DND-41 (cell line): ENCODE results near the gene RAD51B.

Source experiments
- ATAC-seq: fragments of 200-7000 bp; cut with Tn5 transposase; 3 replicates; pipeline ENCODE4 v1.9.1; 2021; ENCODE audit warnings: low read depth; ENCODE audit not compliant: insufficient read depth
- DNase-seq: peaks from one replicate; pipeline ENCODE4 v3.0.0-alpha.2; 2020
- H2AFZ ChIP-seq: 2 replicates; pipeline ENCODE4 v1.6.0; 2012; ENCODE audit warnings: low read depth, low read length
- H3K27ac ChIP-seq: 2 replicates; pipeline ENCODE4 v1.5.1; 2012; ENCODE audit warnings: low read length, inconsistent platforms
- H3K27me3 ChIP-seq: fragments of 200-600 bp; sonication (generic); 2 replicates; pipeline ENCODE4 v1.6.0; 2012; ENCODE audit warnings: low read length, mild to moderate bottlenecking, inconsistent platforms; ENCODE audit not compliant: insufficient read depth, poor library complexity
- H3K36me3 ChIP-seq: 2 replicates; pipeline ENCODE4 v1.5.1; 2012; ENCODE audit warnings: low read length, inconsistent platforms; ENCODE audit not compliant: insufficient read depth
- H3K4me1 ChIP-seq: 2 replicates; pipeline ENCODE4 v1.5.1; 2012; ENCODE audit warnings: mild to moderate bottlenecking, low read length; ENCODE audit not compliant: insufficient read depth
- H3K4me2 ChIP-seq: 2 replicates; pipeline ENCODE4 v1.6.0; 2012; ENCODE audit warnings: mild to moderate bottlenecking, moderate library complexity, low read length, inconsistent platforms; ENCODE audit not compliant: insufficient read depth
- H3K4me3 ChIP-seq, 2 experiments: fragments of 200-600 bp in 1 of 2; shearing (Covaris generic) in 1 of 2; 2 replicates each; pipeline ENCODE4 v1.5.1; 2012 to 2016; ENCODE audit warnings: inconsistent platforms in 2 of 2, low read length in 2 of 2, mild to moderate bottlenecking in 2 of 2, low read depth in 1 of 2, moderate library complexity in 1 of 2
- H3K79me2 ChIP-seq: 2 replicates; pipeline ENCODE4 v1.6.0; 2012; ENCODE audit warnings: low read length, inconsistent platforms; ENCODE audit not compliant: insufficient read depth
- H3K9ac ChIP-seq: 2 replicates; pipeline ENCODE4 v1.6.0; 2012; ENCODE audit warnings: low read depth, mild to moderate bottlenecking, inconsistent platforms, low read length, moderate library complexity
- H3K9me3 ChIP-seq: 2 replicates; pipeline ENCODE4 v1.5.1; 2012; ENCODE audit warnings: low read length, moderate library complexity, mild to moderate bottlenecking, inconsistent platforms; ENCODE audit not compliant: insufficient read depth, severe bottlenecking
- H4K20me1 ChIP-seq: 2 replicates; pipeline ENCODE4 v1.6.0; 2012; ENCODE audit warnings: low read length; ENCODE audit not compliant: insufficient read depth
- EZH2 ChIP-seq: IDR thresholded peaks from 3 replicates; pipeline ENCODE4 v1.6.1; 2012; ENCODE audit warnings: borderline replicate concordance, low read depth, mild to moderate bottlenecking, moderate library complexity, low read length, inconsistent platforms; ENCODE audit not compliant: severe bottlenecking
- TF ChIP-seq, protein P1 (sequence below): IDR thresholded peaks from 2 replicates; pipeline ENCODE4 v1.5.1; 2012; ENCODE audit warnings: borderline replicate concordance, low read length, moderate library complexity, mild to moderate bottlenecking; ENCODE audit not compliant: poor library complexity, severe bottlenecking; ENCODE audit errors: extremely low read depth

RAD51B gene

DNA sequence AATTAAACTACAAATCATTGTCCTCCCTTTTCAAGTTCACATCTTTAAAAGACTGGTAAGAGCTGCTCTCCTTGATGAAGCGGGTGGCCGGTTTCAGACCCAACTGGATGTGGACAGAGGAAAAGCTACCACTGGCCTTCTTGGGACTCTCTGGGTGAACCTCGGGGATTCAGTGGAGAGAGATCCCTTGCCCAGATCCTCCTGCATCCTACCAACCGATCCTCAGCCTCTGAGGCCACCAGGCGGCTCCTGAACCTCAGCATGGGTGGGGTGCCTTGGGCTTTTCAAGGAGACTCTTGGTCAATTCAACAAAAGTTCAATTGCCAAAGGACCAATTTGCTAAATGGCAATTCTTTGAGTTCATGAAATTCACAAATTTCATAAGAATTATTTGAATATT is 888.8 kb downstream of the RAD51B start:
- TF ChIP-seq, protein P1, sequence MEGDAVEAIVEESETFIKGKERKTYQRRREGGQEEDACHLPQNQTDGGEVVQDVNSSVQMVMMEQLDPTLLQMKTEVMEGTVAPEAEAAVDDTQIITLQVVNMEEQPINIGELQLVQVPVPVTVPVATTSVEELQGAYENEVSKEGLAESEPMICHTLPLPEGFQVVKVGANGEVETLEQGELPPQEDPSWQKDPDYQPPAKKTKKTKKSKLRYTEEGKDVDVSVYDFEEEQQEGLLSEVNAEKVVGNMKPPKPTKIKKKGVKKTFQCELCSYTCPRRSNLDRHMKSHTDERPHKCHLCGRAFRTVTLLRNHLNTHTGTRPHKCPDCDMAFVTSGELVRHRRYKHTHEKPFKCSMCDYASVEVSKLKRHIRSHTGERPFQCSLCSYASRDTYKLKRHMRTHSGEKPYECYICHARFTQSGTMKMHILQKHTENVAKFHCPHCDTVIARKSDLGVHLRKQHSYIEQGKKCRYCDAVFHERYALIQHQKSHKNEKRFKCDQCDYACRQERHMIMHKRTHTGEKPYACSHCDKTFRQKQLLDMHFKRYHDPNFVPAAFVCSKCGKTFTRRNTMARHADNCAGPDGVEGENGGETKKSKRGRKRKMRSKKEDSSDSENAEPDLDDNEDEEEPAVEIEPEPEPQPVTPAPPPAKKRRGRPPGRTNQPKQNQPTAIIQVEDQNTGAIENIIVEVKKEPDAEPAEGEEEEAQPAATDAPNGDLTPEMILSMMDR: no peak
- no peak for TF ChIP-seq EZH2
- Histone ChIP-seq H3K4me1 (no peaks in the 10 kb centered on the region), H3K4me3 (no peak overlapping the region), H3K27ac (no peak overlapping the region), H3K9ac (no peak overlapping the region), H3K79me2 (no peaks in the 10 kb centered on the region), H4K20me1 (no peaks in the 10 kb centered on the region), H3K9me3 (no peaks in the 10 kb centered on the region), H3K36me3 (no peaks in the 10 kb centered on the region), H2AFZ (no peak overlapping the region), H3K27me3 (no peaks in the 10 kb centered on the region), H3K4me2 (no peak overlapping the region)
- no peak for DNase-seq
- ATAC-seq: no peak

DNA sequence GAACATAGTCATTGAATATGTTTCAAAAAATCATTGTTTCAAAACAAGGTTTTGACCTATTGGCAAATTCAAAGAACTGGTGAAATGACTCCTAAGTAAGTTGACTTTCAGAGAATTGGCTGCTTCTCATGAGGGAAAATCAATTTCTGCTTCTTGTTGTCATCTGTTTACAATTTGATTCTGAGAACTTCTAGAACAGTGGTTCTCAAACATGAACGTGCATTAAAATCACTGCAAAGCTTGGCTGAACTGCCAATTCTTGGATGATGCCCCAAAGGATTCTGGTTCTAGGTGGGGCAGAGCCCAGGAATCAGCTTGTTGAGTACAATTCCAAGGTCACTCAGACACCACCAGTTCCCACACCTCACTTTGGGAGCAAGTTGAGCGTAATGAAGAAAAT is 889.4 kb downstream of the RAD51B start:
- no peaks in the 10 kb centered on the region for H4K20me1 ChIP-seq

DNA sequence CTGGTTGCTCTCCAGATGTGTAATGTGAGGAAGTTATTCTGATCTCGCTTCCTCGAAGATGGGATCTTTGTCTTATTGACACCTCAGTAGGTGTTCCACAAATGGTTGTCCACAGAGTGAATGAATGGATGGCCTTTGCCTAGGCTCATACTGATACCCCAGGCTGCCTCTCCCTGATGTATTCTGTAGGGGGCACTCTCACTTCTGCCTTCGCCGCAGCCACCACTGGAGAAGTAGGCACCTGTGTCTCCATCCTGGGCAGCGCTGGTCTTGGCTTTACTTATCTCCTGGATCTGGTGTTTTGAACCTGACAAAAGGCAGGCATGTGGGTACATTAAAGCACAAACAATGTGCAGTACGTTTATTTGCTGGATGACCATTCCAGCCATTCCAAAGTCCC is 891.2 kb downstream of the RAD51B start:
- no peak overlapping the region for H3K27ac ChIP-seq
- no peak overlapping the region for H2AFZ ChIP-seq
- no peaks in the 10 kb centered on the region for H3K4me1 ChIP-seq
- DNase-seq: no peak
- H3K79me2 ChIP-seq: no peaks in the 10 kb centered on the region
- H3K9me3 ChIP-seq: no peaks in the 10 kb centered on the region
- no peaks in the 10 kb centered on the region for H3K27me3 ChIP-seq
- H3K36me3 ChIP-seq: no peaks in the 10 kb centered on the region
- no peaks in the 10 kb centered on the region for H4K20me1 ChIP-seq
- H3K4me3 ChIP-seq: no peak overlapping the region
- TF ChIP-seq, protein P1: no peak
- no peak for TF ChIP-seq EZH2
- H3K4me2 ChIP-seq: no peak overlapping the region
- no peak overlapping the region for H3K9ac ChIP-seq
- ATAC-seq: no peak

More for the DNA sequence above, 889.4 kb downstream of the RAD51B start:
- Histone ChIP-seq H3K79me2 (no peaks in the 10 kb centered on the region), H3K9ac (no peak overlapping the region), H3K4me3 (no peak overlapping the region), H3K36me3 (no peaks in the 10 kb centered on the region), H3K27me3 (no peaks in the 10 kb centered on the region), H3K4me1 (no peaks in the 10 kb centered on the region), H3K27ac (no peak overlapping the region), H2AFZ (no peak overlapping the region), H3K4me2 (no peak overlapping the region), H3K9me3 (no peaks in the 10 kb centered on the region)
- TF ChIP-seq EZH2: no peak
- TF ChIP-seq, protein P1: no peak
- no peak for ATAC-seq
- DNase-seq: no peak
